ENCODE results near the gene DMRTA1.

DNA sequence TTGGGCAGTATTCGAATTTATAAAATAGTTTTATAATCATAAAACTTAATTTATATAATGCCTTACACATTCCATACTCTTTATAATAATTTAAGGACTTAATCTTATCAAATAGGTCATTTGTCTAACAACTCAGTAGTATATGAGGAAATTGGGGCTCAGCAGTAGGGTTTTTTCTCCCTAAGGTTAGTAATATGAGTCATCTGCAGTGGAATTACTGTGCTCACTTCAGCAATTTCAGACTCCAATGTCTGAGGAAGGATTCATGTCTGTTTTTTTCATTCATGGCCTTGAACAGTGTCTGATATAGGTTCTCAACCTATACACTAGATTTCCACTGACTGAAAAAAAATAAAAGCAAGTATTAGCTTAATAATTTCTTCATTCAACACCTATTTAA, 7.4 kb downstream of the DMRTA1 start:
- TF ChIP-seq, protein P1, sequence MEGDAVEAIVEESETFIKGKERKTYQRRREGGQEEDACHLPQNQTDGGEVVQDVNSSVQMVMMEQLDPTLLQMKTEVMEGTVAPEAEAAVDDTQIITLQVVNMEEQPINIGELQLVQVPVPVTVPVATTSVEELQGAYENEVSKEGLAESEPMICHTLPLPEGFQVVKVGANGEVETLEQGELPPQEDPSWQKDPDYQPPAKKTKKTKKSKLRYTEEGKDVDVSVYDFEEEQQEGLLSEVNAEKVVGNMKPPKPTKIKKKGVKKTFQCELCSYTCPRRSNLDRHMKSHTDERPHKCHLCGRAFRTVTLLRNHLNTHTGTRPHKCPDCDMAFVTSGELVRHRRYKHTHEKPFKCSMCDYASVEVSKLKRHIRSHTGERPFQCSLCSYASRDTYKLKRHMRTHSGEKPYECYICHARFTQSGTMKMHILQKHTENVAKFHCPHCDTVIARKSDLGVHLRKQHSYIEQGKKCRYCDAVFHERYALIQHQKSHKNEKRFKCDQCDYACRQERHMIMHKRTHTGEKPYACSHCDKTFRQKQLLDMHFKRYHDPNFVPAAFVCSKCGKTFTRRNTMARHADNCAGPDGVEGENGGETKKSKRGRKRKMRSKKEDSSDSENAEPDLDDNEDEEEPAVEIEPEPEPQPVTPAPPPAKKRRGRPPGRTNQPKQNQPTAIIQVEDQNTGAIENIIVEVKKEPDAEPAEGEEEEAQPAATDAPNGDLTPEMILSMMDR (IDR thresholded peaks at IDR 0.05), result no peak
- TF ChIP-seq ZFX (IDR thresholded peaks at IDR 0.05; ENCODE audit: borderline replicate concordance), result no peak

Measured in 22Rv1 (cell line).